Bronchial epithelial cell (primary cell): Measurements from ENCODE around the gene CELF4. TPM values are rescaled to one million over a fixed set of nuclear protein-coding genes. Genes with fewer than 3 reads are reported as not detected.

Source experiments
- DNase-seq: peaks from one replicate; pipeline ENCODE4 v3.0.0-alpha.2; 2010; ENCODE audit warnings: low read depth
- FAIRE-seq: peaks from 2 replicates; lab custom pipeline; 2011; peaks lifted over from hg19 to GRCh38; lab: Jason Lieb, UNC
- H3K27me3 ChIP-seq: 2 replicates; pipeline ENCODE4 v1.5.1; 2011; ENCODE audit warnings: low read length; ENCODE audit not compliant: control insufficient read depth, insufficient read depth
- H3K36me3 ChIP-seq: 2 replicates; pipeline ENCODE4 v1.5.1; 2011; ENCODE audit warnings: low read length; ENCODE audit not compliant: control insufficient read depth, insufficient read depth
- H3K4me3 ChIP-seq: 2 replicates; pipeline ENCODE4 v1.5.1; 2011; ENCODE audit warnings: mild to moderate bottlenecking, low read depth, low read length, control low read depth
- total RNA-seq: library from RNA; depleted of rRNA; stranded (reverse); fragments of >200 nt; gene quantifications from 2 replicates; pipeline ENCODE4 v1.2.1, GENCODE V29; 2014
- TF ChIP-seq, protein P1 (sequence below): IDR thresholded peaks from 2 replicates; pipeline ENCODE4 v1.5.1; 2011; ENCODE audit warnings: mild to moderate bottlenecking, moderate library complexity, low read length, control low read depth, inconsistent platforms; ENCODE audit not compliant: insufficient read depth, severe bottlenecking

Gene CELF4
- total RNA-seq, 1 donor from 2014 or later: not detected

DNA sequence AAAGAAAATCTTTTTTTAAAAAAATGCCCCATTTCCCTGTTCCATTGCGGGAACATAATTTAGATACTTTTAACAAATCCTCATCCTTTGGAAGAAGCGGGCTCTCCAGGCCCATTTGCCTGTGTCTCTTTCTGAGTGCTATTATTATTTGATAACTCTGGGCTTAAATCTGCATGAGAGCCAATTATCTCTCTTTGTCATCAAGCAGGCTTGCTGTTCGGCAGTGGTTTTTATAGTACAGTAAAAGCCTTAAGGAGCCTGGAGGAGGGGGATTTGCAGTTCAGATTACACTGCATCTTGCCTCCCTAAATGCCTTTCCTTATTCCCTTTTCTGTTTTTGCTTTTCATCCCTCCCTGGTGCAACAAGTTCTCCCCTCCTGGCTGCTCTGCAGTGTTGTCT is 50.6 kb downstream of the CELF4 start:
- DNase-seq: no peak
- no peak for FAIRE-seq

DNA sequence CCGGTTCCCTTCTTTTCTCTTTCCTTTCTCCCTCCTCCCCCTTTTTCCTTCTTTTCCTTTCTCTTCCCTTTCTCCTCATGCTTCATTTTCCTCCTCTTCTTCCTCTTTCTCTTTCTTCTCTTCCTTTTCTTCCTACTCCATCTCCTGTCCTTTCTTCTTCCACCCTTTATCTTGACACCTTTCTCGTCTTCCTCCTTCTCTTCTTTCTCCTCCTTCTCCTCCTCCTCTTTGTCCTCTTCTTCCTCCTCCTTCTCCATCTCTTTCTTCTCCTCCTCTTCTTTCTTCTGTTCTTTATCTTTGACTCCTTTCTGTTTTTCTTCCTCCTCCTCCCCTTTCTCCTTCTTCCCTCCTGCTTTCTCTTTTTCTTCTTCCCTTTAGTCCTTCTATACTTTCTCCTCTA is 53.2 kb downstream of the CELF4 start:
- DNase-seq: no peak
- TF ChIP-seq, protein P1, sequence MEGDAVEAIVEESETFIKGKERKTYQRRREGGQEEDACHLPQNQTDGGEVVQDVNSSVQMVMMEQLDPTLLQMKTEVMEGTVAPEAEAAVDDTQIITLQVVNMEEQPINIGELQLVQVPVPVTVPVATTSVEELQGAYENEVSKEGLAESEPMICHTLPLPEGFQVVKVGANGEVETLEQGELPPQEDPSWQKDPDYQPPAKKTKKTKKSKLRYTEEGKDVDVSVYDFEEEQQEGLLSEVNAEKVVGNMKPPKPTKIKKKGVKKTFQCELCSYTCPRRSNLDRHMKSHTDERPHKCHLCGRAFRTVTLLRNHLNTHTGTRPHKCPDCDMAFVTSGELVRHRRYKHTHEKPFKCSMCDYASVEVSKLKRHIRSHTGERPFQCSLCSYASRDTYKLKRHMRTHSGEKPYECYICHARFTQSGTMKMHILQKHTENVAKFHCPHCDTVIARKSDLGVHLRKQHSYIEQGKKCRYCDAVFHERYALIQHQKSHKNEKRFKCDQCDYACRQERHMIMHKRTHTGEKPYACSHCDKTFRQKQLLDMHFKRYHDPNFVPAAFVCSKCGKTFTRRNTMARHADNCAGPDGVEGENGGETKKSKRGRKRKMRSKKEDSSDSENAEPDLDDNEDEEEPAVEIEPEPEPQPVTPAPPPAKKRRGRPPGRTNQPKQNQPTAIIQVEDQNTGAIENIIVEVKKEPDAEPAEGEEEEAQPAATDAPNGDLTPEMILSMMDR: no peak
- Histone ChIP-seq H3K27me3 (peaks cover 1% of the 10 kb centered on the region), H3K36me3 (no peaks in the 10 kb centered on the region), H3K4me3 (no peak overlapping the region)
- FAIRE-seq: no peak

More for the DNA sequence above, 50.6 kb downstream of the CELF4 start:
- TF ChIP-seq, protein P1: no peak
- Histone ChIP-seq H3K4me3 (no peak overlapping the region), H3K27me3 (peaks cover 1% of the 10 kb centered on the region), H3K36me3 (no peaks in the 10 kb centered on the region)

DNA sequence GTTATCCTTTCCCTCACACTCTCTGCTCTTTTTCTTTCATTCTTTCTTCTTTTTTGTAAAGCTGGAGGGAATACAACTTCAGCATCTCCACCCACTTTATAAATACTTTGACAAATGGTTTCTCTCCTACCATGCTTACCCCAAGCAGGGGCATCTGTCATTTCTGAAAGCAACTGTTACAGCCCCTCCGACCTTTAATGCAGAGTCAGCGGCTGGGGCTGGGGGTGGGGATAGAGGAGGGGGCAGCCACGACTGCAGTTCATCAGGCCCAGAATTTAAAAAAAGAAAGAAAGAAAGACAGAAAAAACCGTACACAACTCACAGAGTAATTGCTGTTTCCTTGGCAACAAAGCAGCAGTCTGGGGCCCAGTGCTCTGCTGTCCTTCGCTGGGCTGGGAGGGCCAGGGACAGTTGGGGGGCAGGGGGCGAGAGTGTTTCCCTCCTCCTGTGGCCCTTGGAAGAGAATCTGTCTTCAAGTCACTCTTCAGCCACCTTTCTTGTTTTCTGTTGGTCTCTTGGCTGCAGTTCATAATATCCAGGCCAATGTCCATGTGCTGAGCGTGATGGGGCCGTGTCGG is 53.8 kb downstream of the CELF4 start:
- Histone ChIP-seq H3K4me3 (no peak overlapping the region), H3K27me3 (peaks cover 1% of the 10 kb centered on the region), H3K36me3 (no peaks in the 10 kb centered on the region)
- TF ChIP-seq, protein P1: no peak
- FAIRE-seq: no peak
- no peak for DNase-seq

DNA sequence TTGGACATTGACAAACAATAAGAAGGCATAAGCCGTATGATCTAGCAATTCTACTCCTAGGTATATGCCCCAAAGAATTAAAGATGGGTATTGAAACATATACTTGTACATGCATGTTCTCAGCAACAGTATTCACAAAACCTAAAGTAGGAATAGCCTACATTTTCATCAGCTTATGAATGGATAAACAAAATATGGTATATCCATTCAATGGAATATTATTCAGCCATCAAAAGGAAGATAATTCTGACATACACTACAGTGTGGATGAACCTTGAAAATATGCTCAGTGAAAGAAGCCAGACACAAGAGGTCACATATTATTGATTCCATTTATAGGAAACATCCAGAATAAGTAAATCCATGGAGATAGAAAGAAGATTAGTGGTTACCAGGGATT is 56.0 kb downstream of the CELF4 start:
- Histone ChIP-seq H3K4me3 (no peak overlapping the region), H3K36me3 (no peaks in the 10 kb centered on the region), H3K27me3 (peaks cover 1% of the 10 kb centered on the region)
- TF ChIP-seq, protein P1: no peak
- FAIRE-seq (no peak), DNase-seq (no peak)

DNA sequence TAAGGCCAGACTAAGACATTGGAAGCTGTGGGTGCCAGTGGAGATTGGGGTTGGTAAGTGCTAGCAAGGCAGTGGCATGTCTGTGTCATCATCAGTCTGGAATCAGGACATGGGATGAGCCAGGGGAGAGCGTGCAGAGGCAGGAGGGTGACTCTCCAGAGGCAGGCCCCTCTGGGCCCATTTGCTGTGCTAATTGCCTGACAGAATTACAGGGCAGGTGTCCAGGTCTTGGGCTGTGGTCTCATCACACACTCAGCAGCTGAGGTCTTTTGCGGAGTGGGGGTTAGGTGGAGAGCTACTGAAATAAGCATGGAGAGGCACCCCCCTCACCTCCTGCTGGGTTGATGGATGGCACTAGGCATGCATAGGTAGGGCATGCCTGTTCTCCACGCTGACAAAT is 57.4 kb downstream of the CELF4 start:
- TF ChIP-seq, protein P1: no peak
- Histone ChIP-seq H3K36me3 (no peaks in the 10 kb centered on the region), H3K4me3 (no peak overlapping the region), H3K27me3 (peaks cover 1% of the 10 kb centered on the region)
- no peak for FAIRE-seq
- no peak for DNase-seq

DNA sequence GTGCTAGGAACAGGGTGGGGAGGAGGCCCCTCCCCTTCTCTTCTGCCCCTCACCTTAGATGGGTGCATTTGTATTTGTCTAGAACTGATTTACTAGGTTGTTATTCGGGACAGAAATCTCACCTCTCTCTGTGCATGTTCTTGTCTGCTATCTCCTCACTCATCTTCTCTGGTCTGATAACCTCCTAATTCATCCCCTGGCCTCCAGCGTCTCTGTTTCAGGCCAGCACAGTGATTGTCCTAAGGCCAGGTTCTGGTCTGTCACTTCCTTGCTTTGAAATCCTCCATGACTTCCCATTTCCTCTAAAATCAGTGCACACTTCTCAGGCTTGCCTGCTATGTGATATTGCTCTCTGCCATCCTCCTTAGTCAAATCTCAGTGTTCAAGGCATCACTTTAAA is 58.4 kb downstream of the CELF4 start:
- TF ChIP-seq, protein P1: no peak
- FAIRE-seq: peak; percentile 79

More for the DNA sequence above, 58.4 kb downstream of the CELF4 start:
- Histone ChIP-seq H3K36me3 (no peaks in the 10 kb centered on the region), H3K27me3 (peaks cover 1% of the 10 kb centered on the region), H3K4me3 (no peak overlapping the region)
- DNase-seq: no peak
